Activated T-helper 1 cell treated with anti-CD3 and anti-CD28 coated beads, Interleukin-2, amount 50 U/mL, for 16 hours (primary cell): ENCODE results near the gene PCNX4.

ENCODE experiments used
- DNase-seq, 2 donors: peaks; one replicate each; pipeline ENCODE4 v3.0.0-alpha.2; 2020; ENCODE audit warnings: low read depth in 1 of 2, low spot score in 1 of 2

PCNX4 gene

DNA sequence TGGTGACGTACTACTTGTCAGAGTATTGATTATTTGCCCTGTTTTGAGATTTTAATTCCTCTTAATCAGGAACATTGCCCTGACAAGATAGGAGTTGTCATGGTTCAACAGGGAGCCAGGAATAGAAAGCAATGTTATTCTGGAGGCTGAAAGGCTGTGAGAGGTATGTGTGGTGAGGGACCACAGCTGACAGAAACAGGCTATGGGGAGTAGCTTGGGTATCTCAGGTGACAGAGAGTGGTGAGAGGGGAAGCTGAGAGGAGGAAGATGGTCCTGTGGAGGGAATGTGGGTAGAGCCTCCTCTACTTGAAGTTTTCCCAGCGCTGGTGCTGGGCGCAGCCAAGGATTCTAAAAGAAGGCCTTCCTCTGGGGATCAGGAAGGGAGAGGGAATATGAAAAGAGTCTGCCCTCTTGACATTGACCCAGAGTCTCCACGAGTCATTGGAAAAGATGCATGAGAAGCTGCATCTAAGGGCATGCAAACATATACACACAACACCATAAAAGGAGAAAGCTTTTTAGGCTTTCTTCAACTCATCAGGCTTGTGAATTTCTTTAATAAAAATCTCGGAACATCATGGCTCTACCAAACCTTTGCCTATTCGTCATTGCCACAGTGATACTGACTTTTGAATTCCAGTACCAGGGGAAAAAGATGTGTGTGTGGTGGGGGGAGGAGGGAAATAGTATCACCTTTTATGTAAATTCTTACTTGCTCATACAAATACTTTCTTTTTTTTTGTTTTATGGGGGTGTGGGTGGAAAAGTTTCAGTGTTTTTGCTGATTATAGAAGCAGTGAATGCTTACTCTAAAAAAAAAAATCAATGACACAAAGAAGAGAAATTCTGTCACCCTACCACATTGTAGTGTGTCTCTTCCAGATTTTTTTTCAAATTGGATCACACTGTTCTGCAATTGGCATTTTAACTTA is 113.4 kb downstream of the PCNX4 start:
- DNase-seq, result no peak

DNA sequence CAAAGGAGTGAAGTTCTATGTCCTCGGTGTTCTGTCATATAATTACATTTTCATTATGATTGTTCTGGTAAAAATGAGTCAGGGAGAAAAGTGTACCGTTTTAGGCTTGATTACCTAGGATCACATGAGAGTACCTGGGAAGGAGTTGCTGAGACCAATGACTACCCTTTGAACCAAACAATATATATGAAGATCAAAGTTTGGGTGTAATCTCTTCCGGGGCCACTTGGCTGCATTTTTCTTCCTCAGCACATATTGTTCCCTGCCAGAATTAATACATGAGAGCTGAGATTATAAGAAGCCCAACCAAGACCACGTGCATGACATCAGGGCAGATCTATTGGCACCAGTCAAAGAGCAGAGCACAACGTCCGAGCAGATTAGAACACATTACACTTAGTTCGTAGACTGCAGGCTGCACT is 114.5 kb downstream of the PCNX4 start:
- DNase-seq, result no peak

DNA sequence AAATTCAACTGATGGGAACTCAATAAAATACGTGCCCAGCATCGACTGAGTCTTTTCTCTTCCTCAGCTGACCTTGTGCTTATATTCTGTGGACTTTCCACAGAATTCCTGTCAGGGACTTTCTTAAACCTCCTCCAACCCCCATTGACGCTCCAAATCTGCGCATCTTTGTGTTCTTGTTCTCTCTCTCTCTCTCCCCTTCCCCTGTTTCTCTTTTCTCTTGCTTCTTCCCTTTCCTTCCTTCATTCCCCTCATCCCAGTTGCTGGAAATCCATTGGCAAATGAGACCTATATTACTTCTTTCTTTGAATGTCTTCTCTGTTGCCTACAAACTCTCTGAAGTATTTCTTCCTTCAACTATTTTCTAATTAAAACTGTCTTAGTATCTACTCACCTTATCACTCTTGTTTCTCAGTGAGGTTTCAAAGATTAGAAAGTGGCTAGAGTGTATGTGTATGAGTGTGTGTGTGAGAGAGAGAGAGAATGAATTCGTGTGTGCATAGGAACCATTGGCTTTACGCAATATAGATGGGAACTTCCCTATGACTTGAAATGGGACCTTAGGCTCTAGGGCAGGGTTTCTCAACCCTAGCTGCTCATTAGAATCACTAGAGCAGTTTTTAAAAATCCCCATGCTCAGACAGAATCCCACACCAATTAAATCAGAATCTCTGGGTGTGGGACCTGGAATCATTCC is 115.3 kb downstream of the PCNX4 start:
- no peak for DNase-seq

DNA sequence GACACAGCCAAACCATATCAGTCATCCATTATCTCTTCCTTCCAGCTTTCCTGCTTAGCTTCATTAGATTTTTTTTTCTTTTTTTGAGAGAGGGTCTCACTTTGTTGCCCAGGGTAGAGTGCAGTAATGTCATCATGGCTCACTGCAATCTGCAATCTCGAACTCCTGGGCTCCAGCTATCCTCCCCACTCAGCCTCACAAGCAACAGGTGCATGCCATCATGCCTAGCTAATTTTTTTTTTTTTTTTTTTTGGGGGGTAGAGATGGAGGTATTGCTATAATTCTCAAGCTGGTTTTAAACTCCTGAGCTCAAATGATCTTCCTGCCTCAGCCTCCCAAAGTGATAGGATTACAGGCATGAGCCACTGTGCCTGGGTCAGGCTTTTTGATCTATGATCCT is 119.0 kb downstream of the PCNX4 start:
- no peak for DNase-seq

DNA sequence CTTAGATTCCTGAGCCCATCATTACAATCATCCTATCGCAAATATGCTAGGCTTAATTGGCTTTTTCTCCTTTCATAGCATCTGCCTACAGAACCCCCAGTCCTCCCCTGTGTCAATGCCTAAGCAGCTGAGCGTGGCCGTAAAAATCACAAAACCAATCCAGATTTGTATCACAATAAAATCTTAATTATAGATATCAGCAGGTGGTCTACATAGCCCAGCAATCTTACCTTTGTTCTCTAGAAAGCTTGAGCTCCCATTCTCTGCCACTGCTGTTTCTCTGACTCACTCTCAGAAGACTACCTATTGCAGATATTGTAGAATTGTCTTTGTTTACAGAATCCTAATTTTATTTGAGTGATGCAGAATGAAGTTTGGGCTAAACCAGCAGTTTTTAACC is 119.4 kb downstream of the PCNX4 start:
- no peak for DNase-seq

DNA sequence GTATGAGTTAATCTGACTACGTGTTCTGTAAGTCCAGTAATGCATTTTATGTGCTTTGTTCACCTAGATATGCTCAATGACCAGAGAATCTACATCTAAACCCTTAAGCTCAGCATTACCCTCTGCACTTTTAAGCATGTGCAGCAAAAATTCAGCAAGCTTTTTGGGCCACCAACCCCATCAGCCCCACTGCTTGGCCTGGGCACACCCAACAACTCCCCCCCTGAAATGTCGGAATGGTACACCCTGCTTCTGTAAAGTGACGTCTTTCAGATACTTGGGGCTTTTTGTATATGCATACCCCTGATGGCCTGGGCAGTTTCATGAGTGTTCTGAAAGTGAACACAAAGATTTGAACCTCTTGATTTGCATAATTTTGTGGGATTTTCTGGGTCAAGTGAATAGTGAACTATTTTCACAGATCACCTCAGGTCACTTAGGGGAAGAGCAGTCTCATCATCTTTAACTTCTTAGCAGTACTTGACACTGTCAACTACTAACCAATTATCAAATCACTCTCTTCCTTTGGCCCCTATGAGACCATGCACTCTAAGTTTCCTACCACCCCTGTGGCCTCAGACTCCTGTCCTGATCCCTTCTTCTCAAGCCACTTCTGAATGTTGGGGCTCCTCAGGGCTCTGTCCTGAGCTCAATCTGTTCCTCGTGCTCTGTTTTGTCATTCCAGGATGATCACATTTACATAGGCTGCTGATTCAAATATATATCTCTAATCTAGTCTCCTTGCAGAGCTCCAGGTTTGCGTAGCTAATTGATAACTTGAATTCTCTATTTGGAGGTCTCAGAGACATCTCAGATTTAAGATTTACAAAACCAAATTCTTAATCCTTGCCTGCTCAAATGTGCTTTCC is 121.0 kb downstream of the PCNX4 start:
- no peak for DNase-seq

DNA sequence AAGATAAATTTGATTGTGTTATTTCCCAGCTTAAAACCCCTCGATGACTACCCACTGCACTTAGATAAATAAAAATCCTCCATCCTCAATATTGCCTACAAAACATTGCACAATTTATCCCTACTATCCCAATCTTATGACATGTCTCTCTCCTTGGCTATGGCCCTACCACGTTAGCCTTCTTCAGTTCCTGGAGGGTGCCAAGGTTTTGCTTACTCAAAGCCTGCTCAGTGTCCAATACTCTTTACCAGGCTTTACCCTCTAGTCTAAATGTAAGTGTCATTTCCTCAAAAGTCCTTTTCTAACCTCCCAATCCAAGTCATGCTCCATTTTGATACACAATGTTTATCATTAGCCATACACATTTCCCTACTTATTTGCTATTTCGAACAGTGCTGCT is 122.3 kb downstream of the PCNX4 start:
- DNase-seq, result no peak

DNA sequence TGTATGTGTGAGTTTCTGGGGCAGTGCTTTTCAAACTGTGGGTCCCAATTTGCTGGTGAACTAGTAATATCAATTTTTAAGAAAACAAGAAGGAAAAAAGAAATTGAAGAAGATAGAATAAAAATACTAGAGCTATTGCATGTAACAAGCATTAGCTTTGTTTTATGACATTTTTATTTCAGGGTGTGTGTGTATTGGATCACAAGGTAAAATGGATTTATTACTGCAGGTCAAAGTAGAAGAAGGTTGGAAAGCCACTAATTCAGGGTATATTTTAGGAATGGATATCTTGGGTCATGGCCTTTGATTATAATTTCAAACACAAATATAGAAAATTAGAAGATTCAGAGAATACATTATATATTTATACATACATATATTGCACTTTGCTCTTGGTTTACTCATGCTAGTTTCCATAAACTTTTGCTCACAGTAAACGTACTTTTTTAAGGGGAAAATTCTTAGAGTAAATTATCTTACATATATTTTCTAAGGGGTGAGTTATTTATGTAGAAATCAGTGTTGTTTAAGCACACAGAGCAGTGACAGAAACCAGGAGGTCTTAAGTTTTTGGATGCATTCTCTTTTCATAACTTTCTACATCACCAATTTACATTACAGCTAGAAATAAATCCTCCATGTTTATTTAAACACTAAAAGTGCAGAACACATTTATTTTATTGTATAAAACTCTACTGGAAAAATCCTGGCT is 122.8 kb downstream of the PCNX4 start:
- DNase-seq, result no peak

DNA sequence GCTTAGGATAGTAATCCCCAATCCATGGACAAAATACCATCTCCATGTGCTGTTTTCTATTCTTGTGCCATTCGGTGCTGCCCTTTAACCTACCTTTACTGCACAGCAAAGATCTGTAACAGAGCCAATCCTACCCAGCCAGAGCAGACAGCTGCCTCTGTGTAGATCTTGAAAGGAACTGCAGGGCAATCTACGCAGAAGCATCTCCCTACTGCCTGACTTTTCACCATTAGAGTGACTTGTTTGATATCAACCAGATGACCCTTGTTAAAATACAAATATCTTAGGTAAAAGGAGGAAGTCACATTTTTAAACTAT is 123.4 kb downstream of the PCNX4 start:
- DNase-seq, result no peak

DNA sequence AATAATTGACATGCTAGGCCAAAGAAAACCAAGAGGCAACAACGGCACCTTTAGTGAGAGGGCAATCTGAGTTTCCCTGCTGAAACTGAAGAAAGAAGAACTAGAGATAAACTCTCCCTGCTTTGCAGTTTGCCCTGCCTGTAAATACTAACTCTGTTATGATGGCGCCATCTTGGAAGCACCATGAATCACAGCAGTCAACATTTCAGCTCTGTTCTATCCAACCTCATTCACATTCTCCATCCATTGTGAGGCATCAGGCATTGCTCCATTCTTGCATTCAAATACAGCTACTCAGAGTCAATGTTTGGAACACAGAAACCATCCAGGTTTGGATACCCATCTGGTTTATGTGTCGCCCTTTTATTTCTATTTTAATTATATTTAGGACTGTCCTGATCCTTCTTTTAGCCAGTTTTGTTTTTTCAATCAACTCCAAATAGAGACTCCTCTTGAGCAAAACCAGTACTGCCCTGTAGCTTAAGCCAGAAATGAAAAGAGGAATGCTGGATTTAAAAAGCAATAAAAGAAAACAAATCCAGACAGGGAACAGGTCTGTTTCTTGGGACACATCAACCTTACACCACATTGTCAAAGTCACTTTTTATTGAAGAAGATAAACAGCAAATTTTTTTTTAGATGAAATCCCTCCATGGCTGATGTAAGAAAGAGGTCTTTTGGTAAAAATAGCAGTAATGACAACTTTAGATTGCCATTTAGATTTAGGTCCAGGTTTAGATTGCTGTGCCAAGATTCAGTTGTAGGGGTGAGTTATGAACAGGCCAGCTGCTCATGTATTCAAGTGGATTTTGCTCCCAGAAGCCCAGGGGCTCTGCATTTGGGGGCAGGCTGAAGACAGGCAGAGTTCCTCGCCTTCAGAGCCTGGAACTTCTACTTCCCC is 124.0 kb downstream of the PCNX4 start:
- DNase-seq, result no peak

DNA sequence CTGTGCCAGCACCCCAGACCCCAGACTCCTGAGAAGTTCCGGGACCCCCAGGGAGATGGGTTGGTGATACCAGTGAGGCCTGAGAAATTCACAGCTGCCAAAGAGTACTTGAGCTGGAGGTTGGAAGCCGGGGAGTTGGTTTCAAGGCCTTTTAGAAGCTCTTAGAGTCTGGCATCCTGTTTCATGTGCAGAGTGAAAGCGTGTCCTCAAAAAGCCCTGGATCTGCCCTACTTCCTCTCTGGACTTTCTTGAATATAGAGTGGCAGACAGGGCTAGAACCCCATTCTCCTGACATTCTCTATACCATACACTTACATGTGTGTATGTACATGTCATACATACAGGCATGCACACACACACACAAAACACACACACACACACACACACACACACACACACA is 126.0 kb downstream of the PCNX4 start:
- no peak for DNase-seq
